Endothelial cell of umbilical vein (primary cell): ENCODE results near the gene PTPRE.
A peak's percentile ranks its signal among the peaks of the same experiment; 100 is the strongest.

ENCODE experiments used
- CTCF ChIP-seq, 2 donors: IDR thresholded peaks; 1 replicate in 1 of 2; 2 replicates in 1 of 2; pipeline ENCODE4 v1.5.1; 2011; ENCODE audit warnings: low read length in 2 of 2, mild to moderate bottlenecking in 2 of 2, moderate library complexity in 2 of 2, control low read depth in 1 of 2, inconsistent platforms in 1 of 2, low read depth in 1 of 2; ENCODE audit not compliant: insufficient read depth in 1 of 2; ENCODE audit errors: extremely low read depth in 1 of 2
- EZH2 ChIP-seq: IDR thresholded peaks from 2 replicates; pipeline ENCODE4 v1.6.1; 2012; ENCODE audit warnings: borderline replicate concordance, low read depth, mild to moderate bottlenecking, moderate library complexity, low read length, inconsistent platforms; ENCODE audit not compliant: severe bottlenecking
- JUN ChIP-seq: IDR thresholded peaks from 2 replicates; pipeline ENCODE4 v1.6.1; 2011; ENCODE audit warnings: borderline replicate concordance, low read depth; ENCODE audit not compliant: insufficient read length, insufficient read depth
- MAX ChIP-seq: IDR thresholded peaks from 2 replicates; pipeline ENCODE4 v1.6.1; 2011; ENCODE audit not compliant: insufficient read depth, insufficient read length
- POLR2A ChIP-seq: IDR thresholded peaks from 2 replicates; pipeline ENCODE4 v1.6.1; 2012; ENCODE audit warnings: low read depth, mild to moderate bottlenecking, control low read depth, low read length
- POLR2AphosphoS5 ChIP-seq: IDR thresholded peaks from 2 replicates; pipeline ENCODE4 v1.6.1; 2012; ENCODE audit warnings: low read depth, mild to moderate bottlenecking, control low read depth, low read length, moderate library complexity; ENCODE audit not compliant: insufficient read depth

GRCh38 chr10:128125944-128126764 is 219.3 kb downstream of the PTPRE start, which contains the start of gene MKI67:
- TF ChIP-seq CTCF (IDR thresholded peaks at IDR 0.05; ENCODE audit: extremely low read depth in 1 of 2, insufficient read depth in 1 of 2, low read depth in 1 of 2, low read length in 2 of 2) (no peak), EZH2 (no peak), POLR2A (no peak), POLR2AphosphoS5 (peak; percentile 51), MAX (no peak), JUN (no peak)
